Ammon's horn (tissue), 1 donor: ENCODE data around the gene DCC.

Experiments
- DNase-seq: peaks from one replicate; pipeline ENCODE4 v3.0.0-alpha.2; 2016; ENCODE audit warnings: low spot score

Gene DCC

DNA sequence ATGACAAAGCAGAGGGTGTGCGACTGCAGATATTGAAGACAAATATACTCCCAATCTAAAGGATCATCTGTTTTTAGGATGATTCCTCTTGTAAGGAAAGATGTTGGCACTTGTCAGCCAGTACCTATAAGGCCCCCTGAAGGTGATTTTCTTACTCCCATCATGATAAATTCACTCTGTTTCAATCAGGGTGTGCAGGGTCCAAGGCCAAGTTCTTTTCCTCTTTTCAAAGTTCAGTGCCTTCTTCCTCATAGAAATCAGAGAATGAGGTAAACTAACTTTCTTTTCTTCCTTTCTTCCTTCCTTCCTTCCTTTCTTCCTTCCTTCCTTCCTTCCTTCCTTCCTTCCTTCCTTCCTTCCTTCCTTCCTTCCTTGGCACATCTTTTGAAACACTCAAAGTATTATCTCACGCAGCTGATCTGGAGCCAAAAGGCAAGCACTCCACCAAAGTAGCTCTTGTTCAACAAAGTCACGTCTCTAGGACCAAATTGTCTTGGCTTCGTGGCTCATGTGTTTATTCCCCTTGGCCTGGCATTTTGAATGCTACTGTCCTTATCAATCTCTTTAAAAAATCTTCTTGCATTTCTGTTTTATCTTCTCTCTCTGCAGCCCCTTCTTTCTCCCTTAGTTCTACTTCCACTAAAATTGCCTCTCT lies 87.7 kb downstream of the DCC start:
- DNase-seq: no peak

DNA sequence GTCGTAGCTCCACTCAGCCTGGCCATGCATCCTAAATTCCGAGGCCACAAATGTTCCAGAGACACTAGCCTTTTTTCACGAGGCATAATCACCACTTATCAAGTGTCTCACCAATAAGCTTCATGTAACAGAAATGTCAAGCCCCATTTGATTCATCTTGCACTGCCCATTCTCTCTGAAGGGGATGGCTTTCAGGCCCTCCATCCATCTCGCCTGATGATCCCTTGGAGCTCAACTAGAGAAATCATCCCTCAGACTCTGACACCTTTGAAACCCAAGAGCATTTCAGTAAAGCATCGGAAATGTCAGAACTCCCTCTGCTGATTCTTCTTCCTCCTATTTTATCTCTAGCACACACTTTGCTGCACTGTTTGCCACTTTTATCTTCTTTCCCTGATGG lies 91.7 kb downstream of the DCC start:
- DNase-seq: no peak

DNA sequence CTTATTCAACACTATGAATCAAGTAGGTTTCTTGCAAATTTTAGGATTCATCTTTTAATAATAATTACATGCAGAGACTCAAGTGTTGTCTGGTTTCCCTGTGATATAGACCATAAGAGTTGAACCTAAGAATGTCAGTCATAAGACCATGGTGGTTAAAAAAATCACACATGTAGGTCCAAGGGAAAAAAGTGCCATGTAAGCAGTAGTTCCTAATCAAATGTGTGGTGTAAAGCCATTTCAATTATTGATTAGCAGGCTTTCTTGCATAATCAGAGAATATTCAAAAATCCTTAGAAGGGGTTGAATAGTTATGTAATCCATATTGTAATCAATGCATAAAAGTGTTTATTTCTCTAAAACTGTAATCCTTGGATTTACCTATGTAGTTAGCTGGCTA lies 93.8 kb downstream of the DCC start:
- no peak for DNase-seq

DNA sequence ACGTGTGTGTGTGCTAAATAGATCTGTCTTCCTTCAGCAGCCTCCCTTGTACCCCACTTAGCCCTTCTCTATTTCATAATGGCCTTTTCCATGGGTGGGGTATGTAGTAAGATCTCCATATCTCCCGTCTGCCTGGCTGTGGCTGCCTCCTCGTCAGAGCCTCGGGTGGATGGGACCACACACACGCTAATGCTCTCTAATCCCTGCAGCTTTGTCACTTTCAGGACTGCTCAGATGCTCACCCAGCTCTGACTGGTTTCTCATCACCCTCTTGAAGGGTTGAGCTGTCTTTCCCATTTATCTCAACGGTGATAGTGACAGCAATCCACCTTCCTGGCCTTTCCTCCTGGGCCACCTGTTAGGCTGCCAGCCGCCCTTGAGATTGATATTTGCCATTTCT lies 95.3 kb downstream of the DCC start:
- no peak for DNase-seq

DNA sequence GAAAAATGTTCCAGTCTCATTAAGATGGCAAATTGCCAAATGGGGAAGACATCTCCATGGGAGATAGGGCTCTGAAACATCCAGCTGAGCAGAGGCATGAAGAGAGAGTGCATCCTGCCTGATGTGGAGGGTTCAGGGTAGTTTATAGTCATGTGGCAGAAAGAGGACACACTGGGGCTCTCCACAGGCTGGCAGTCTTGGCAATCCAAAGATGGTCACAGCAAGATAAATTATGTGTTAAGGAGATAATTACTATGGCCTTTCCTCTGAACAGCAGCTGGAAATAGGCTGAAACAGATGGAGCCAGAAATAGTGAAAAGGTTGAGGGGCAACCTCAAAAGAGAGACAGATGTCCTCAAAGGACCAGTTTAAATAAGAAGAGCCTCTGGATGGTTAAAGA lies 97.2 kb downstream of the DCC start:
- DNase-seq: no peak

DNA sequence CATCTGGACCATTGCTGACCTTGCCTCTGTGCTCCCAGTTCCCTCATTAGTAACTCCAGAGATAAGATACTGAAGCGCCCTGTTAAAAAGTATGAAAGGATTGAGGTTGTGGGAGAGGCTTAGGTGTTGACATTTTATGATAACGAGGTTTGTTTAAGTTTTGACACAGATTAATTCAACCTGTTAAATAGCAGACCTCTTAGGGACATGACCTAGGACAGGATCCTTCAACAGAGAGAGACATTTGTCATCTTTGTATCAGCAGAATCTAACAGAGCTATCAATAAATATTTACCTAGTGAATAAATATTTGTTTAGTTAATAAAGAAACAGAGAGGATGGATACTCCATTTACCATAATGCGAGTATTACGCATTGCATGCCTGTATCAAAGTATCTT lies 99.5 kb downstream of the DCC start:
- no peak for DNase-seq

DNA sequence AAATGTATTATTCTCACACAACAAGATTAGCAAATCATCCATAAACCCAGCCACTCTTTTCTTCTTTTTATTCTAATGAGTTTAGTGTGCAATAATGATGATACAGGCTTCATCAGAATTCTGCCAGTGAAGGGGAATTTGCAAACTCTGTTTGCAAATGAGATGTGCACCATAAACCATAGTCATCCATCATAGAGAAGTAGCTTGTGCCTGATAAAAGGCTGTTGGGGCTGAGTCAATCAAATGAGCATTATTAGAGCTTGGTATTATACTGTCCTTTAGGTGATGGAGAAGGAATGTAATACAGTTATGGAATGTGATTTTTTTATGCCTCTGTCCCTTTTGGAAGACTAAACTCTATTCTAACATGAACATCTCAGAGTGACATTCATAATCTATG lies 101.8 kb downstream of the DCC start:
- DNase-seq: no peak

DNA sequence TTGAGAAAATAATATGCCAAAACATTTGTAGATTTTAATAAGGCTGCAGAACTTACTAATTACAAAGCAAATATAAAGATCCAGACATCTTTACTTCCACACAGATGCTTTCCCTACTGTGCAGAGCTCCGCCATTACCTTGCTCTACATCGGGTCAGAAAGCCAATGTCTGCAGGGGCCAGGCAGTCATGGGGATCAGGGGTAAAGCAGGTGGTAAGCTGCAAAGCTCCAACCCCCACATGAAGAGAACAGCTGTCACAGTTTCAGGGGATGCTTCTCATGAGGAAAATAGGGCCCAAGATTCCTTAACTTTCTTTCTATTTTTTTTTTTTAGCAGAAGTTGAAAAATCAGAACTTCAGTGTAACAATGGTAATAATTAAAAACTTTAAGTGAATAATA lies 102.7 kb downstream of the DCC start:
- DNase-seq: no peak

DNA sequence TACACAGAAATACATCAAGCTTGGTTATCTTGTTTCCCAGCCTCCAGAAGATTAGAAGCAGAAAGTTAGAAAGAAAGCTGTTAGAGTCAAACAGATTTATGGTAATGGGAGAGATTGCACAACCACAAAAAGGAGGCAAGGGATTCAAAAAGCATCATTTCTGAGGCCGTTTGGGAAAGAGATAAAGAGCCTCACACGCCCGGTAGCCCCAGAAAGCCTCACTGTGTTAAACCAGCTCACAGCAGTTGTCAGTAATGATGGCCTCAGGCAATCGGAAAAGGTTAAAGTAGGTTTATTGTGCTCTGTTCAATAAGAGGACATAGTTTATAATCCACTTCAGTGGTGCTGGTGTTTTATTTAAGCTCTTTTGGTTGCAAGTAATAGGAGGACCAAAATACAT lies 111.3 kb downstream of the DCC start:
- no peak for DNase-seq

DNA sequence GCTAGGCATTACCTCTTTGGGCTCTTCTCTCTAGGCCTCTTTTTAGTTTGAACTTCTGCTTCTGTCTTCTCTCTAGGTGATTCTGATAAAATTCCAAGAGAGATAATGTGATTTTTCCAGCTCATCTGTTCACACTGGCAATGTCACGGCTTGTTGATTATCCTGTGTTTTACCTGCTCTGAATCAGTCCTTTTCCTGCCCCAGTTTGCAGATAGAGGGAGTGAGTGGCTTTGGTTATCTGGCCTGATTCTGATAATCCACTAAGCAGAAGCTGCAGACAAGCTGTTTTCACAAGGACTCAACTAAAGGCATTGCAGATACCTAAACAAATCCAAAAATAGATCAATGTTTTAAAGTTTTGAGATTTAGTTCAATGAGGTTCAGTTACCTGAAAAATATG lies 111.9 kb downstream of the DCC start:
- no peak for DNase-seq

DNA sequence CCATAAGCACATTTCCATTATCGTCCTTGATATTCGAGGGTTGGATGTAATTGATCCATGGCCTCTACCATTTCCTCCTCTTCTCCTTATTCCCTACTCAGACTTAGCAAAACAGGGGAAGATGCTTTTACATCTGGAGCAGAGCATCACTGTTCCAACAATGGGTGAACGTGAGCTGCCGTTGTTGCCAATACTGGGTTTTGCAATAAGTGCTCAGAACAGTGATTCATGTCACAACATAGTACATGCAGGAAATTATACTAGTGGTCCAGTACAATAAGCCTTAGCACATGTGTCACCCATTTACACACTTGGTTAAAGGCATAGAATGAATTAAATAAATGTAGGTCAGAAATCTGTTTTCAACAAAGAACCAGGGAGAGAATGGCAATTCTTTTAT lies 112.4 kb downstream of the DCC start:
- DNase-seq: no peak

DNA sequence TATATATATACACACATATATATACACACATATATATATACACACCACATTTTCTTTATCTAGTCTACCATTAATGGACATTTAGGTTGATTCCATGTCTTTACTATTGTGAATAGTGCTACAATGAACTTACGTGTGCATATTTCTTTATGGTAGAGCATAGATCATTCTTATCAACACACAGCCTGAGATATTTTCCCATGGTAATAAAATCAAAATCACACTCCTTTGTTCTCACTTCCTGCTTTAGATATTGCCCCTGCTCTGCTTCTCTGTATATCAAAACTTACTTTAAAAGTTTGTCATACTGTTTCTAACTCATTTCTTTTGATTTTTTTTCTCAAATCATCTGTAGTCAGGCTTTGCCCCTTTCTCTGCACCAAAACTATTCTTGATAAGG lies 119.9 kb downstream of the DCC start:
- DNase-seq: no peak

DNA sequence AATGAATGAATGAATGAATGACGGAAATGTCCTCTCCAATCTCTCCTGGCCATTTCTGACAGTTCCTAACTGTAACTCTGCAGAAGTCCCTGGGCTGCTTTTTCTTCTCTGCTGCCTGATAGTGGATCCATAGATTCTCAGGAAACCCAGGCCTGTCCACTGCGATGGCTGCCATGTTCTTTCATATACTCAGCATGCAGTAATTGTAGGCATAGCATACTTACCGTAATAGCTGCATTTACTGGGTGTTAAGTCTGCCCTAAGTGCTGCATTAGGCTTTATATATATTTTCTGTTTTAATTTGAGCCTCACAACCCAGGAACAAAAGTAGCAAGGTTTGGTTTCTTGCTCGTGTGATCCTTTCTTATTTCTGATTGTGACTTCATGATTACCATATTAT lies 122.9 kb downstream of the DCC start:
- no peak for DNase-seq

DNA sequence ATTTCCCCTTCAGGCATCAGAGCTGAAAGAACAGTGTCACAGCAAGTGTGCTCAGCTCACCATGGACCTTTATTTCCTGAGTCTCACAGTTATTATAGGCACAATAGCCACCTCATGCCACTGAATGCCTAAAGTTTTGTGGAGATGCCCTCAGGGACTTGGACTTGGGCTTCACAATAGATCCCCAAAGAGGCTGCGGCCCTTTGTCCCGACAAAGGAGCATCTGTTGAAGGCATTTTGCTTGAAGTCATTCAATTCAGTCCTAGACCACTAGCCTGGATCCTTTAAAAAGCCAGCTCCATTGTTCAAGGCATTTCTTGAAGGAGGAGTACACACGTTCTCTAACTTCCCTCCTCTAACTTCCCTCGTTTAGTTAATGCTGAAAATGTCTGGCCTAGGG lies 125.4 kb downstream of the DCC start:
- DNase-seq: no peak

DNA sequence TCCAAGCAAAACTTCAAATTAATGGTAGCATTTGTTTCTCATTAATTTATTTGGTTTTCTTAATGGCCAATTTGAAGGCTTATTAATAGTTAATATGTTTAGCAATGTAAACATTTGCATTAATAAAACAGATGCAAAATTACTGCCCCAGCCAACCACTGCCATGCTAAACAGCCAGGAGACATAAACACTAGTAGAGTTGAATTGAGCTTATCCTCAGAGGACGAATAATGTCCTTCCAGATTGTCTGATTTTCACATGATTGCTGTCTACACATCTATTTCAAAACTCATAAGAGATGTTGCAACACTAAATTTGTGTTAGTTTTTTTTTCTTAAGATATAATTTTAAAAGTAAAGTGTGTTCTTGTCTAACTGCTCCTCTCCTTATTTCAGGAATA lies 128.5 kb downstream of the DCC start:
- no peak for DNase-seq

DNA sequence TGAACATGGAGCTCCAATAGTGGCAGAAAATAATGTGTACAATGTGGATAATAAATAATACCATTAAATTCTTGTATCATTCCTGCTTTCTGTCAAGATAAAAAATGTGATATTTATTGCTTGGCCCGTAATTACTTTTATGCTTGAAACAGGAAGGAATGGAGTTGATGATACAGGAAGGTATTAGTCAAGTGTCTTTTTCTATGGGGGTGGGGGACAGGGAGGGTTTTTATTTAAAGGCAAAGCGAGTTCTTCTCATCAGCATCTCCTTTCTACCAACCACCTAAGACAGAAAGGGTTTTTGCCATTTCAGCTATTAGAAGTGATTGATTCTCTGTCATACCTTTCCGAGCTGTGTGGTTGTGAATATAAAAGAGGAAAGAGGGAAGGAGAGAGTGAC lies 135.3 kb downstream of the DCC start:
- no peak for DNase-seq

DNA sequence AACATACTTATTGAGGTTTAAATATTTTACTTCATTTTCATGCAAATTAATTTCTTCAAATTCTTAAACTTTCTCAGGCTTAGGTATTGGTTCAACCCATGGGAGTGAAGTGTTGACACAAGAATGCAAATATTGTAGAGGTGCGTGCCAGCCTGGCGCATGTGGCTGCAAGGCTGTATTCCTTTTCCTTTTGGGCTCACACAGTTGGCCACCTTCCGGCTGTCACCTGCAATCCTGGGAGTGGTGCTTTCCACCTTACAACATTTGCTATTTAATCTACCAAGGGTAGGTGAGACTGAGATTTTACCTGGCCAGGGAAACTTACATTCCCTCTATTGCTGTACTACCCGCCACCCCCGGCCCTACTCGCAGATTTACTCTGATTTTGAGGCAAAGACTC lies 141.1 kb downstream of the DCC start:
- no peak for DNase-seq

DNA sequence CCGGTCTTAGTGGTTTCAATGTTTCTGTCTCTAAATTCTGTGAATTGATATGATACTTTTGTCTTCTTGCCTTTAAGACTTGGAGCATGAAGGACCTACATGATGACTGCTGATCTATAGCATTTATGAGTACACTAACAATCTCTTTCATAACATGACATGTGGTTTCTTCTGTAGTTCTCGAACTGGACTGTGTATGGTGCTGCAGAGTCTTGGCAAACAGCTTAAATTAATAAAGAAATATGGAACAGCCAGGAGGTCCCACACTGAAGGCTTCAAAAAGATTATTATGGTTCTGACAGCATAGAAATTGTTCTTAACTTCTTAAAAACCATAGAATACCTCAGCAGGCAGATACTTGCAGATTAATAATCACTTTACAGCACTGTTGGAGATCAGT lies 145.0 kb downstream of the DCC start:
- DNase-seq: no peak

DNA sequence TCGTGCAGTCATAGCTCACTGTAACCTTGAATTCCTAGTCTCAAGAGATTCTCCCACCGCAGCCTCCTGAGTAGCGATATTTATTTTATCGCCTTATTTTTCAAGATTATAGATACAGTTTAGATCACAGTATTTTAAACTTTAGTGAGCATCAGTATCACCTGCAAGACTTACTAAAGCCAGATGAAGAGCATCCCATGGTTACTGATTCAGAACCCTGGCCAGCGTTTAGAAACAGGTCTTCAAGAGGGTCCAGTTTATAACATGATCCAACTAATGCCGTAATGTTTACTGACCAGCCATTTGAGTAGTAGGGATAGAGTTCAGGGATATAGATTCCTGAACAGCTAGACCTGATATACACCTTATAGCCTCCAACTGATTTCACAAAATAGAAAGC lies 146.1 kb downstream of the DCC start:
- DNase-seq: no peak

DNA sequence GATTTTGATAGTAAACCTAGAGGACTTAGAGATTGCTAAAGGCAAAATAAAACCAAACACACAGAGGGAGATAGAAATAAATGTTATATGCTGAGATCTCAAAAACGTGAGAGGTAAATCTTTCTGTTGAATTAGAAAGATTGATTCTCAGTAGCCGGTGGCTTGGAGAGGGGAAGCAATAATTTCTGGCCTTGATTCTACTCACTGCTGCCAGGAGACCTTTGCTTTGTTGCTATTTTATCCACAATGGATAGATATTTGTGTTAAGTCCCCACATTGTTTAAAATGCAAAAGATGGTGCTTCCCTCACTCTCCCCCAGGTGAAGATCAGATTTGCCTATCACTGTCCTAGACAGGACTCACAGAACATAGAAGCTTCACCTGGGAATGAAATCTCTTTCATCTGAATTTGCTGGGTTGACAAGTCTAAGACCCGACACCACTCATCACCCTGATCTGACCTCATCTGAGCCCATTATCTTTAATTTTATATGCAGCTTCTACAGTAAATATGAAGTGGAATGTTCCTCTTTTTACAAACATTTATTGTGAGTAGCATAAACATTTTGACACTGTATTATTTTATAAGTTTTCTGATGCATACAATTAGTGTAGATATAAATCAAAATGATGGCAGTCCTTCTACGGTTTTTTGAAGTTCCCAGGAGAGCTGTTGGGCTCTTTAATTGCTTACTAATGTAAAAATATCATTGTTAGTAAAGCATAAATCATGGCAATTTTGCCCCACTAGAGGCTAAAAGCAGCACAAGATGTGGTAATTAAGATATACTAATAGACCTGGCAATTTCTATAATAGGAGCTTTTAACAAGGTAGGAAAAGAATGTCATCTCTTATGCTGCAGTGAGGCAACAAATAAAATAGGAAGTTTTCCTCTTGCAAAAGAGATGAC lies 149.7 kb downstream of the DCC start:
- DNase-seq: no peak

DNA sequence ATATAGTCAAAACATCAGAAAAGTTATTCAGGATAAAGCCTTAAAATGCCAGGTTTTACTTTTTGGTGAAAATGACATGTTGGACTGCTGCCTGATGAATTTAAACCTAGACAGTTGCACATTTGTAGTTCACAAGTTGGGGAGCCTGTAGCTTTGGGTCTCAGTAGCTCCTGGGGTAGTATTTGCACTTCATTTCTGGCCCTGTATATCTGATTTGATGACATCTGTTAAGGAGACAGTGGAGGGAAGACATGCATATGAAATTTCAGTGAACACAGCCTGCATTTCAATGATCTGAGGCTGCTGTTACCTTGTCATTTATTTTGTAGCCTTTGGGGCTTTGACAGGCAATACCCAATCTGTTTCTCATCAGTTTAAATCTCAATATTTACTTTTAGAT lies 156.4 kb downstream of the DCC start:
- no peak for DNase-seq

DNA sequence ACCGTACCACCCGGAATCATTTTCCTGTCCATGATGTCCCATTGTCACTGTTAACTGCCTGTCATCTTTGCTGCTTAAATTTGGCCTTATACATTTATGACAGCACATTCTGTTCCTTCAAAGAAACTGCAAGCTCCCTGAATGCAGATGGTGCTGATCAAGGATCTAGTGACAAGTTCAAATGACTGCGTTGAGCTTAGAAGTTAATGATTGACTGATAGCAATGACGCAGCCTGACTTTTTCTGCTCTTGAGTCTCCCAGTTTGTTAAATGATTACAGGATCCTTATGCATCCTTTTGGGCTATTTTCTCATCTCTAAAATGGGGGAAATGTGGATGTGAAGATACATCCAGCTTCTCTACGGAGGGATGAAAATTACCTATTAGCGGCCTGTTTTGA lies 159.0 kb downstream of the DCC start:
- DNase-seq: no peak

DNA sequence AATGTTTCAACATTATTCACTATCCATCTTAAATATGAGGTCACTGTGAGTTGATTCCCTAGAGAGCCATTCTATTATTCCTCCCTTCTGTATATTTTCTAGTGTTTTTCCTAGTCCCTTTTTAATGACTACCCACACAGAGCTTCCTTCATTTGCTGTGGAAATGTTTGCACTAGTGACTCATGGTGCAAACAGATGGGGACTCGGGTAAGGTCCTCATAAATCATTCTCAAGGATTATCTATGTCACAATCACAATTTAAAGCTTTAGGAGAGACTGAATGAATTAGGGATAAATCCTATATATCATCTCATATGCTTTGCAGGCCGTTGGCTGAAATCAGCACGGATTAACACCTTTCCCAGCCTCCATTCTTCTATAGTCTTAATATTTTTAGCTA lies 159.6 kb downstream of the DCC start:
- DNase-seq: no peak

DNA sequence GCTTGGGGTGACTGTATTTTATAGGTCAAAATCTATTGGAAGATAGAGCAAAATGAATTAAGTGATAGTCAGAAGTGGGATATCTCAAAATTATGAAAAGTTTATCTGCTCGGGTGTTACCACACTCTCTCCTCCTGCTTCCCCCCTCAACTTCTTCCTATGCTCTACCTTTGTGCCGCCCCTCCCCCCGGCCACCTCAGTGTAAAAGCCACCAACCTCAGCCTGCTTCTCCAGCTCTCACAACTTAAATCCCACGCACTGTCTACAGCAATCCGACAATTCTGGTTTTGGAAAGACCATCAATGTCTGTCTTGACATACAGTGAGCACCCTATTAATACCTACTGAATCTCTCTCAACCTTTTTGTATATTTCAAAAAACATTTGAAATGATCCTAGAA lies 164.6 kb downstream of the DCC start:
- no peak for DNase-seq
